AG04449 (cell line): ENCODE data around the gene CCNQ.

Source experiments
- CTCF ChIA-PET: fragments of 350-600 bp; formaldehyde crosslinking; extraction: SDS; loops from one replicate; lab custom pipeline; 2021; ENCODE audit warnings: antibody characterized with exemption; lab: Yijun Ruan, JAX
- POLR2A ChIA-PET: fragments of 400-600, 350-600 bp; formaldehyde crosslinking; extraction: SDS; loops from one replicate; lab custom pipeline; 2020; ENCODE audit warnings: antibody characterized with exemption, inconsistent platforms; lab: Yijun Ruan, JAX
- DNase-seq: peaks from one replicate; pipeline ENCODE4 v3.0.0-alpha.2; 2010; ENCODE audit warnings: low read depth, low spot score
- H3K4me3 ChIP-seq: 2 replicates; pipeline ENCODE4 v1.5.1; 2011; ENCODE audit warnings: low read depth, mild to moderate bottlenecking, control low read depth, low read length
- CTCF ChIP-seq: IDR thresholded peaks from one replicate; pipeline ENCODE4 v1.5.1; 2011; ENCODE audit warnings: mild to moderate bottlenecking, moderate library complexity, low read length, control low read depth, inconsistent platforms; ENCODE audit not compliant: insufficient read depth; ENCODE audit errors: missing control alignments

The CCNQ gene

GRCh38 chrX:153625271-153626024, 26.5 kb upstream of the CCNQ start:
- no peak overlapping the region for H3K4me3 ChIP-seq
- ChIA-PET POLR2A (no interaction called here), CTCF (interaction anchor here (1.5 kb wide), 1 partner anchor 10 kb away, joined by 4 read pairs; no protein-coding TSS in a partner anchor)
- DNase-seq: no peak
- no peak for TF ChIP-seq CTCF

- DNase-seq: no peak
- no peak overlapping the region for H3K4me3 ChIP-seq
- ChIA-PET POLR2A (no interaction called here), CTCF (no interaction called here)
- TF ChIP-seq CTCF: no peak
Observed at GRCh38 chrX:153624196-153625091, 25.5 kb upstream of the CCNQ start.

DNA sequence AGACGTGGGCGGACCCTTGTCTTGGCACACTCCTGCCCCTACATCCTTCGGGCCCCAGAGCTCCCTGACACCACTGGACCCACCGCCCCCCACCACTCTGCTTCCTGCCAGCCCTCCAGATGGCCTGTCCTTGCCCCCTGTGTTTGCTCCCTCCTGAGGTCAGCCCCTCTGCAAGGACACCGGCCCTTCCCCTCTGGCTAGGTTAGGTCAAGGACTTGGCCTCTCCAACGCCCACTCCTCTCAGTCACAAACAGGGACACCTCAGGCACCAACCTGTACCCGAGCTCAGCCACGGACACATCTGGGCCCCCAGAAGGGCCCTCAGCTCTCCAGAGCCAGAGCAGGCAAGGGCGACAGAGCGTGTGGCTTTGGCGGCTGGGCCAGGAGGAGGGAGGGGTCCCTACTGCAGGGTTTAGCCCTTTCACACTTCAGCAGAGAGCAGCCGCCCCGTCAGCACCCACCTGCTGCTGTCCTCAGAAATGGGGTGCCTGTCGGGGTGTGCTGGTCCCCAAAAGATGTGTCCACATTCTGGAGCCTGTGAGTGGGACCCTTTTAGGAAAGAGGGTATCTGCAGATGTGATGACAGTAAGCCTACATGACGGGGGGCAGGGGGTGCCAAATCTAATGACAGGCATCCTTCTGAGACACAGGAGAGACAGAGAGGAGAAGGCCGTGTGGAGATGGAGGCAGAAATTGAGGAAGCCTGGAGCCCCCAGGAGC, 24.5 kb upstream of the CCNQ start:
- CTCF ChIA-PET: no interaction called here
- POLR2A ChIA-PET: no interaction called here
- TF ChIP-seq CTCF: no peak
- no peak for DNase-seq
- H3K4me3 ChIP-seq: no peak overlapping the region

GRCh38 chrX:153622661-153623309, 23.8 kb upstream of the CCNQ start:
- POLR2A ChIA-PET: no interaction called here
- no peak for TF ChIP-seq CTCF
- CTCF ChIA-PET: no interaction called here
- DNase-seq: no peak
- H3K4me3 ChIP-seq: no peak overlapping the region

DNA sequence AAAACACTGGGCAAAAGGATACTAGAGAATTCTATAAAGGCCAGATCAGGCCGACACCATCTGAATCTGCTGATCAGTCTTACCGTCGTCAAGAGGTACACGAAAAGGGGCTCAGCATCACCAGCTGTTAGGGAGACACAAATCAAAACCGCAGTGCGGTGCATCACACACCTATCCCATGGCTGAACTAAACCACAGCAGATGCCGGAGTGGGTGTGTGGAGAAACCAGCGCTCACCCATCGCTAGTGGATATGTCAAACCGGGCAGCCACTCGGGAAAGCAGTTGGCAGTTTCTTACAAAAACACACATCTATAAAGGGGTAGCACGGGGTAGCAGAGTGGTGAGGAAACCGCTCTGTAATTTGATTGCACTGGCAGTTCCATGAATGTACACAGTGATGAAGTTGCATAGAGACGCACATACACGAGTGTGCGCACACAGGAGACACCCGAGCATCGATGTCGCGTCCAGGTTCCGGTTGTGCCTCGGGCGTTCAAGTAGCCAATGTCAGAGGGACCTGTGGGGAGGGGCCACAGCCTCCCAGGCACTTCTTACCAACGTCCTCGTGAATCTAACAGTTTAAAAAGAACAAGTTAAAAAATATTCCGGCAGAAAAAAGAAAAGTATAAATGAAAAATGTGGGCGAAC, 23.1 kb upstream of the CCNQ start:
- TF ChIP-seq CTCF: no peak
- no peak overlapping the region for H3K4me3 ChIP-seq
- no peak for DNase-seq
- CTCF ChIA-PET: no interaction called here
- POLR2A ChIA-PET: no interaction called here
